GM19351 (cell line): ENCODE results near the gene FBXO41.

ENCODE experiments used
- ATAC-seq: cut with Tn5 transposase; IDR thresholded peaks from one replicate; pipeline ENCODE4 v1.9.1; 2021; ENCODE audit warnings: mild to moderate bottlenecking, moderate library complexity; ENCODE audit not compliant: unreplicated experiment

Gene FBXO41

GRCh38 chr2:73250872-73251846, 33.1 kb downstream of the FBXO41 start:
- no peak for ATAC-seq

- ATAC-seq = no peak
These were observed 34.6 kb downstream of the FBXO41 start for GRCh38 chr2:73249636-73250035.

- no peak for ATAC-seq
These were observed 37.4 kb downstream of the FBXO41 start for GRCh38 chr2:73246850-73247249.

- no peak for ATAC-seq
These were observed 39.7 kb downstream of the FBXO41 start for GRCh38 chr2:73244580-73244979.

- ATAC-seq = no peak
These were observed 40.3 kb downstream of the FBXO41 start for GRCh38 chr2:73243884-73244570.

GRCh38 chr2:73239776-73240175, 44.5 kb downstream of the FBXO41 start:
- no peak for ATAC-seq

GRCh38 chr2:73238976-73239375, 45.3 kb downstream of the FBXO41 start:
- ATAC-seq = no peak

GRCh38 chr2:73238149-73238548, 46.1 kb downstream of the FBXO41 start:
- no peak for ATAC-seq

- ATAC-seq = no peak
These were observed 47.1 kb downstream of the FBXO41 start for GRCh38 chr2:73237168-73237567.

- no peak for ATAC-seq
These were observed 48.8 kb downstream of the FBXO41 start for GRCh38 chr2:73235315-73236028.

GRCh38 chr2:73233932-73234832, 50.1 kb downstream of the FBXO41 start, which contains the start of gene CCT7:
Gene CCT7 (plus strand): TSS chr2:73234308. CDS start chr2:73234379, 71 bp downstream.
- peak; percentile 49 for ATAC-seq

GRCh38 chr2:73233154-73233931, 50.9 kb downstream of the FBXO41 start, which contains the start of gene PRADC1:
Gene PRADC1 (minus strand): TSS chr2:73233239. CDS start chr2:73233160, 79 bp downstream.
- peak; percentile 88 for ATAC-seq

- no peak for ATAC-seq
These were observed 51.7 kb downstream of the FBXO41 start for GRCh38 chr2:73232403-73233153.

- no peak for ATAC-seq
These were observed 55.6 kb downstream of the FBXO41 start for GRCh38 chr2:73228631-73229030.

- no peak for ATAC-seq
These were observed 57.2 kb downstream of the FBXO41 start for GRCh38 chr2:73227086-73227485.

- no peak for ATAC-seq
These were observed 58.5 kb downstream of the FBXO41 start for GRCh38 chr2:73225513-73226360.

- ATAC-seq = no peak
These were observed 60.5 kb downstream of the FBXO41 start for GRCh38 chr2:73223821-73224220.

GRCh38 chr2:73218298-73218697, 66.0 kb downstream of the FBXO41 start:
- no peak for ATAC-seq
